Right forelimb (tissue), 1 donor: ENCODE data around the gene TMEM141.
"Not testable (repeated sequence)": the region's sequence is repeated elsewhere in the genome, so short reads cannot be mapped to it uniquely, and the experiment has no call there.

ENCODE experiments used
- DNase-seq: peaks from one replicate; pipeline ENCODE4 v3.0.0-alpha.2; 2018

The TMEM141 gene

GRCh38 chr9:136820971-136821825, 30.1 kb downstream of the TMEM141 start:
- no peak for DNase-seq

- no peak for DNase-seq
These were observed 30.8 kb downstream of the TMEM141 start for GRCh38 chr9:136821826-136822544.

- no peak for DNase-seq
These were observed 32.2 kb downstream of the TMEM141 start for GRCh38 chr9:136823136-136824046.

- DNase-seq: no peak
These were observed 33.5 kb downstream of the TMEM141 start for GRCh38 chr9:136824496-136825225.

- no peak for DNase-seq
These were observed 34.4 kb downstream of the TMEM141 start for GRCh38 chr9:136825295-136826187.

- no peak for DNase-seq
These were observed 35.0 kb downstream of the TMEM141 start for GRCh38 chr9:136826188-136826541.

GRCh38 chr9:136826703-136827582, 35.8 kb downstream of the TMEM141 start:
- DNase-seq: no peak

- no peak for DNase-seq
These were observed 36.8 kb downstream of the TMEM141 start for GRCh38 chr9:136827794-136828473.

GRCh38 chr9:136828474-136829140, 37.5 kb downstream of the TMEM141 start:
- DNase-seq: no peak

- DNase-seq: no peak
These were observed 38.3 kb downstream of the TMEM141 start for GRCh38 chr9:136829412-136829811.

- DNase-seq: no peak
These were observed 39.1 kb downstream of the TMEM141 start for GRCh38 chr9:136829981-136830885.

- DNase-seq: no peak
These were observed 40.0 kb downstream of the TMEM141 start for GRCh38 chr9:136831002-136831719.

- DNase-seq: no peak
These were observed 40.6 kb downstream of the TMEM141 start for GRCh38 chr9:136831720-136832104.

GRCh38 chr9:136832581-136832980, 41.4 kb downstream of the TMEM141 start:
- no peak for DNase-seq

GRCh38 chr9:136833381-136834048, 42.4 kb downstream of the TMEM141 start:
- DNase-seq: not testable (repeated sequence)

GRCh38 chr9:136835162-136835931, 44.2 kb downstream of the TMEM141 start:
- DNase-seq: no peak
